ENCODE measurements around the gene PCSK4. TPM values are rescaled to one million over a fixed set of nuclear protein-coding genes. Genes with fewer than 3 reads are reported as not detected.

The PCSK4 gene
- total RNA-seq, 3 donors from 2014 or later: 0.46 to 0.50 (median 0.49) TPM

DNA sequence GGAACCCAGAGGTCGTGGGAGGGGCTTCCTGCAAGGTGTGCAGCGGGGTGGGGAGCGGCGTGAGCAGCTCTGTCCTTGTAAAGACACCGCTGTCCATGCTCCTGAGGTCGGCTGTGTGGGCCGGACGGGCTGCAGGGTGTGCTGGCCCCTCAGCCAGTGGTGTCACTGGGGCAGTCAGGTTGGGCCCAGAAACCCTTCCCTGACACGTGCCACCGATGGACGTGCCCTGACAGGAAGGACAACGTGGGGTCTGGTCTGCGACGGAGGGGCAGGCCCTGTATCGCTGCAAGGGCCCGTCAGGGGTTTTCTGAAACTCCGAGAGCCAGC is 56.1 kb downstream of the PCSK4 start:
- Mint-ChIP-seq H3K4me3 (no peak overlapping the region), H3K9me3 (no peaks in the 10 kb centered on the region), H3K27me3 (ENCODE audit: low read depth) (no peaks in the 10 kb centered on the region), H3K36me3 (ENCODE audit: insufficient read depth) (peaks cover 18% of the 10 kb centered on the region), H3K4me1 (ENCODE audit: low read depth) (peaks cover 5% of the 10 kb centered on the region)
- no peak for ATAC-seq
- no peak for DNase-seq

DNA sequence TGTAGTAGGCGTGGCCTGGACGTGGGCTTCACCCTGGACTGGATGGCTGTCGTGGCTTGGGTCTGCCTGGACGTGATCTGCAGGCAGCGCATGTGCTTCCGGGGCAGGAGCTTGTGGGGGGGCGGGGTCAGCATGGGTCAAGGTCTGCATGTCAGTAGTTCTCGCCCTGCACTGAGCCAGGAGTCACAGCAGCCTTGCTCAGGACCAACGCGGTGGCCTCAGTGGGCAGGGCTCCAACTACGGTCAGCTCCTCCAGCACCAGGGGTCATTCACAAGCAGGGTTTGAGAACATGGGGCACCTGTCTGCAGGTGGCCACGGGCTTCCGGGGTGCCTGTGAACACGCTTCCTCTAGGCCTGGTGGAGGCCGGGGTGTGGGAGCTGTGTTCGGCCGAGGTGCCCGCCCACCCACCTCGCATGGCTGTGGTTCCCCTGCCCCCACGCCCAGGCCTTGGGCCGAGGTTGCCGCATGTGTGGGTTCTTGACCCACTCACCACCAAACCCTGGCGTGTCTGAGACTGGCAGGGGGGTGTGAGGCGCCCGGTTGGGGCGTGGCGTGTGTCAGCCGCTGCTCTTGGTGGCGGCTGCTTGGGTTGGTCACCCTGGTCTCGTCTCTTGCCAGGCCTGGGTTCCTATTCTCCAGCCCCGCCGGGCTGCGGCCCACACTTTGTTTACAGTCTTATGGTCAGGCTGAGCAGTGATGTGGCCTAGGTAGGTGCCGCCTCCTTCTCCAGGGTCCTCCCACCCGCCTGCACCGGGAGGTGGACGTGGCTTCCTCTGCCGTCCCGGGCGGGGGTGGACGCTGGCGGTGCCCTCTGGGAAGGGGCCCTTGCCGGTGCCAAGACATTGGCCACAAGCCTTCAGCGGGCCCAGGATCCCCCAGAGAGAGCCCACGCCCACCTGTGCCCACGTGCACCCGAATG is 56.8 kb downstream of the PCSK4 start:
- Mint-ChIP-seq H3K36me3 (ENCODE audit: insufficient read depth) (peaks cover 18% of the 10 kb centered on the region), H3K4me3 (no peak overlapping the region), H3K9me3 (no peaks in the 10 kb centered on the region), H3K27me3 (ENCODE audit: low read depth) (no peaks in the 10 kb centered on the region), H3K4me1 (ENCODE audit: low read depth) (peaks cover 5% of the 10 kb centered on the region)
- ATAC-seq: no peak
- DNase-seq: no peak

DNA sequence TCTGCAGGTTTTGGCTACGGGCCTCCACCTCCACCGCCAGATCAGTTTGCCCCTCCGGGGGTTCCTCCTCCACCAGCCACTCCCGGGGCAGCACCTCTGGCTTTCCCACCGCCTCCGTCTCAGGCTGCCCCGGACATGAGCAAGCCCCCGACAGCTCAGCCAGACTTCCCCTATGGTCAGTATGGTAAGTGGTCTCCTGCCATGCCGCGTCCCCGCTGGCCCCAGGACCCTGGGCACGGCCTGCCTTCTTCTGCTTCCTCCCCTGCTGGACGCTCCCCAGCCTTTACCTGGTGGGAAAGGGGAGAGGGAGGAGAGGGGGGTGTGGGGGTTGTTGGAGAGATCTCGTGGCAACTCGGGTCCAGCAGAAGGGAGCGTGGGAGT is 57.7 kb downstream of the PCSK4 start:
- H3K9me3 Mint-ChIP-seq: no peaks in the 10 kb centered on the region
- H3K27me3 Mint-ChIP-seq (ENCODE audit: low read depth): no peaks in the 10 kb centered on the region
- no peaks in the 10 kb centered on the region for H3K4me1 Mint-ChIP-seq (ENCODE audit: low read depth)
- DNase-seq (no peak), ATAC-seq (no peak)
- H3K4me3 Mint-ChIP-seq: no peak overlapping the region
- peaks cover 15% of the 10 kb centered on the region for H3K36me3 Mint-ChIP-seq (ENCODE audit: insufficient read depth)

GRCh38 chr19:1431759-1432506 is 58.2 kb downstream of the PCSK4 start:
- DNase-seq: no peak
- no peaks in the 10 kb centered on the region for H3K4me1 Mint-ChIP-seq (ENCODE audit: low read depth)
- no peaks in the 10 kb centered on the region for H3K27me3 Mint-ChIP-seq (ENCODE audit: low read depth)
- no peaks in the 10 kb centered on the region for H3K9me3 Mint-ChIP-seq
- no peak for ATAC-seq
- H3K4me3 Mint-ChIP-seq: no peak overlapping the region
- H3K36me3 Mint-ChIP-seq (ENCODE audit: insufficient read depth): peaks cover 15% of the 10 kb centered on the region

Other genes starting within 250 kb of the PCSK4 start
- 100 to 1,000 TPM; 259 to 434 (median 312) TPM for gene ATP5F1D, start 248.6 kb downstream of the PCSK4 start, total RNA-seq
- 10 to 100 TPM; 63.2 to 70.0 (median 68.7) TPM for gene MIDN, start 241.8 kb downstream of the PCSK4 start, total RNA-seq
- gene CIRBP, start 221.0 kb downstream of the PCSK4 start, total RNA-seq: 100 to 1,000 TPM; 269 to 294 (median 285) TPM
- 100 to 1,000 TPM; 189 to 199 (median 194) TPM for gene FAM174C, start 214.8 kb downstream of the PCSK4 start, total RNA-seq
- not detected for gene EFNA2, start 204.5 kb downstream of the PCSK4 start, total RNA-seq
- 100 to 1,000 TPM; 124 to 142 (median 137) TPM for gene NDUFS7, start 106.4 kb downstream of the PCSK4 start, total RNA-seq
- gene GAMT, start 88.8 kb downstream of the PCSK4 start, total RNA-seq: 10 to 100 TPM; 16.0 to 25.9 (median 23.1) TPM
- 100 to 1,000 TPM; 296 to 322 (median 303) TPM for gene DAZAP1, start 82.8 kb downstream of the PCSK4 start, total RNA-seq
- gene RPS15, start 52.0 kb downstream of the PCSK4 start, total RNA-seq: 1,000 to 10,000 TPM; 2,317 to 2,484 (median 2,379) TPM
- gene APC2, start 40.2 kb downstream of the PCSK4 start, total RNA-seq: under 1 TPM; 0.13 to 0.45 (median 0.16) TPM
- 10 to 100 TPM; 31.0 to 32.1 (median 32.0) TPM for gene C19orf25, start 11.1 kb downstream of the PCSK4 start, total RNA-seq
- 1 to 10 TPM; 1.8 to 3.4 (median 1.9) TPM for gene REEP6, start 831 bp upstream of the PCSK4 start, total RNA-seq
- 1 to 10 TPM; 5.8 to 9.7 (median 6.8) TPM for gene ADAMTSL5, start 22.7 kb upstream of the PCSK4 start, total RNA-seq
- not detected for gene PLK5, start 33.7 kb upstream of the PCSK4 start, total RNA-seq
- gene MEX3D, start 78.0 kb upstream of the PCSK4 start, total RNA-seq: 10 to 100 TPM; 12.5 to 17.0 (median 12.6) TPM
- gene MBD3, start 102.5 kb upstream of the PCSK4 start, total RNA-seq: 100 to 1,000 TPM; 153 to 180 (median 163) TPM
- 100 to 1,000 TPM; 226 to 252 (median 250) TPM for gene UQCR11, start 115.1 kb upstream of the PCSK4 start, total RNA-seq
- gene TCF3, start 162.3 kb upstream of the PCSK4 start, total RNA-seq: 100 to 1,000 TPM; 144 to 184 (median 153) TPM

Measured in activated T-cell treated with anti-CD3 and anti-CD28 coated beads, Interleukin-2, amount 50 U/mL, for 4 hours (primary cell).